Measurements from ENCODE around the gene RTF1.
"Not testable (repeated sequence)": the region's sequence is repeated elsewhere in the genome, so short reads cannot be mapped to it uniquely, and the experiment has no call there.

Gene RTF1

DNA sequence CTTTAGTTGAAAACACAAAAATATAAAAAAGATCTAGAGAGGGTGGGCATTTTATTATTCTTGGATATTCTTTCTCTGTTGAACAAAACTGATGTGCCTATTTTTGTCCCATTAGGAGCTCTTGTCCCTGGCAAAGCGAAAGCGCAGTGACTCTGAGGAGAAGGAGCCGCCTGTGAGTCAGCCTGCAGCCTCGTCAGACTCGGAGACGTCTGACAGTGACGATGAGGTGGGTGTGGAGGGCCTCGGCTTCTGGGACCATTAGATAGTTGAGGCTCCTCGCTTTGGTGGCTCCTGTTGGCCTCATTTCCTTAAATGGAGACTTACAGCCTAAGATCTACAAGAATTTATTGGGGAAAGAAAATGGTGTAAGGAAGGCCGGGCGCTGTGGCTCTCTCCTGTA, 21.3 kb downstream of the RTF1 start:
- TF ChIP-seq, protein P1, sequence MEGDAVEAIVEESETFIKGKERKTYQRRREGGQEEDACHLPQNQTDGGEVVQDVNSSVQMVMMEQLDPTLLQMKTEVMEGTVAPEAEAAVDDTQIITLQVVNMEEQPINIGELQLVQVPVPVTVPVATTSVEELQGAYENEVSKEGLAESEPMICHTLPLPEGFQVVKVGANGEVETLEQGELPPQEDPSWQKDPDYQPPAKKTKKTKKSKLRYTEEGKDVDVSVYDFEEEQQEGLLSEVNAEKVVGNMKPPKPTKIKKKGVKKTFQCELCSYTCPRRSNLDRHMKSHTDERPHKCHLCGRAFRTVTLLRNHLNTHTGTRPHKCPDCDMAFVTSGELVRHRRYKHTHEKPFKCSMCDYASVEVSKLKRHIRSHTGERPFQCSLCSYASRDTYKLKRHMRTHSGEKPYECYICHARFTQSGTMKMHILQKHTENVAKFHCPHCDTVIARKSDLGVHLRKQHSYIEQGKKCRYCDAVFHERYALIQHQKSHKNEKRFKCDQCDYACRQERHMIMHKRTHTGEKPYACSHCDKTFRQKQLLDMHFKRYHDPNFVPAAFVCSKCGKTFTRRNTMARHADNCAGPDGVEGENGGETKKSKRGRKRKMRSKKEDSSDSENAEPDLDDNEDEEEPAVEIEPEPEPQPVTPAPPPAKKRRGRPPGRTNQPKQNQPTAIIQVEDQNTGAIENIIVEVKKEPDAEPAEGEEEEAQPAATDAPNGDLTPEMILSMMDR (IDR thresholded peaks at IDR 0.05; ENCODE audit: borderline replicate concordance, insufficient read depth, low read depth, low read length) = no peak
- no peak overlapping the region for H3K4me3 ChIP-seq (ENCODE audit: low read depth, low read length)

DNA sequence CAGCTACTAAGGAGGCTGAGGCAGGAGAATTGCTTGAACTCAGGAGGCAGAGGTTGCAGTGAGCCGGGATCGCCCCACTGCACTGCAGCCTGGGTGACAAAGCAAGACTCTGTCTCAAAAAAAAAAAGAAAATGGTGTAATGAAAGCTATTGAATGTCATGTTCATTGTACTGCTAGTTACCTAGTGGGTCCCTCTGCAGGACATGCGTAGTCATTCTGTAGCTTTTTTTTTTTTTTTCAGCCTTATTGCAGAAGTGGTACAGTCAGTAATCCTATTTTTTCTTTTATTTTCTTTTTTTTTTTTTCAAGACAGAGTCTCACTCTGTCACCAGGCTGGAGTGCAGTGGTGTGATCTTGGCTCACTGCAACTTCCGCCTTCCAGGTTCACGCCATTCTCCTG, 21.9 kb downstream of the RTF1 start:
- not testable (repeated sequence) for H3K4me3 ChIP-seq (ENCODE audit: low read depth, low read length)

DNA sequence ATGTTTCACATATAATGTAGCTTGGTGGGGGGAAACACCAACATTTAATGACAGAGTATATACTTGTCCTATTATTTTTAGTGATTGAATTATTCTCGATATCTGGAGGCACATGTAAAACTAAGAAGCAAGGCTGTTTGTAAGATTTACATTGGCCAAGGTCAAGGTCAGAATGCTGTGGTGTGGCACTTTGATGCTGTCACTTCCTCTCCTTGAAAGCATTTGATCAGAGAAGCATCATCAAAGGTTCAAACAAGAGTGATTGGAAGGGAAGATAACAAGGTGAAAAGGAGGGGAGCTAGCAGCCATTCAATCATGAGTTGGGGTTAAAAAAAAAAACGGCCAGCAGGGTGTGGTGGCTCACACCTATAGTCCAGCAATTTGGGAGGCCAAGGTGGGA, 26.4 kb downstream of the RTF1 start:
- TF ChIP-seq, protein P1 (IDR thresholded peaks at IDR 0.05; ENCODE audit: borderline replicate concordance, insufficient read depth, low read depth, low read length) = no peak

DNA sequence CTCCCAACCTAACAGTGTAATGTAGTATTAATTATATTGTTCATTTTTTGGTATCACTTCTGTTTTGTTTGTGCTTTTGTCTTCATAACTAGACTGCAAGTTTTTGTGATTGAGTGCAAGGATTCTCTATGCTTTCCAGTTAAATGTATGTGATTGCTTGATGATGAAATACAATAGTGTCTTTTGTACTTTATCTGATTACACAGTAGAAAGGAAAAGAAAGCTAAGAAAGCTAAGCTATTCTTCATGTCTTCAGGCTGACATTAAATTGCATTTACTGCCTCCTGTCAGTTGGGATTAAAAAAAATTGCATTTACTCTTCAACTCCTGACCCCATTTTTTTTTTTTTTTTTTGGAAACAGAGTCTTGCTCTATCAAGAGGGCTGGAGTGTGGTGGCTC, 28.5 kb downstream of the RTF1 start:
- TF ChIP-seq, protein P1 (IDR thresholded peaks at IDR 0.05; ENCODE audit: borderline replicate concordance, insufficient read depth, low read depth, low read length) = no peak
- H3K4me3 ChIP-seq (ENCODE audit: low read depth, low read length) = no peak overlapping the region

More for the DNA sequence above, 26.4 kb downstream of the RTF1 start:
- H3K4me3 ChIP-seq (ENCODE audit: low read depth, low read length) = no peak overlapping the region

DNA sequence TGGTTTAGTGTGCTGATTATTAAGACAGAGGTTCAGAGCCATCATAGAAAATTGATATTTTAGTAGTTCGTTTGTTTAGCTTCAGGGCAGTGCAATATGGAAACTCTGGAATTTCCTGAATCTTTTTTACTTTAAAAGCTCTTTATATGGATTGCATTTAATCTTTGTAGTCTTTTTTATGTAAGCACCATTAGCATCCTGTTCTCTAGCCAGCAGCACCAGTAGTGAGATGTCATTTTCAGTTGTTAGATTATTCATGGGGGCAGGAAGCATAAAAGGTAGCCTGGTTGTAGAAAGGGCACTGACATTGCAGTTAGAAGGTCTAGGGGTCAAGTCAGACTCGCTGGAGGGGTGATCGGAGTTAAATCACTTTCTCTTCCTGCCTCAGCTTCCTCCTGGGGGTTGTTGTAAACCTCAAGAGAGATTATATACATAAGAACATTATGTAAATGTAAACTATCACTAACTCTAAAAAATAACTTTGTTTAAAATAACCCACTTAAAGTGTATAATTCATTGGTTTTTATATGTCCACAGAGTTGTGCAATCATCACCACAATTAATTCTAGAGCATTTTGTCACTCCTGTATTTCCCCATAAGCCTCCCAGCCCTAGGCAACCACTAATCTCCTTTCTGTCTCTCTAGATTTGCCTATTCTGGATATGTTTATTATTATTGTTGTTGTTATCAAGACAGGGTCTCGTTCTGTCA, 45.3 kb downstream of the RTF1 start:
- no peak overlapping the region for H3K4me3 ChIP-seq (ENCODE audit: low read depth, low read length)
- TF ChIP-seq, protein P1 (IDR thresholded peaks at IDR 0.05; ENCODE audit: borderline replicate concordance, insufficient read depth, low read depth, low read length) = no peak

DNA sequence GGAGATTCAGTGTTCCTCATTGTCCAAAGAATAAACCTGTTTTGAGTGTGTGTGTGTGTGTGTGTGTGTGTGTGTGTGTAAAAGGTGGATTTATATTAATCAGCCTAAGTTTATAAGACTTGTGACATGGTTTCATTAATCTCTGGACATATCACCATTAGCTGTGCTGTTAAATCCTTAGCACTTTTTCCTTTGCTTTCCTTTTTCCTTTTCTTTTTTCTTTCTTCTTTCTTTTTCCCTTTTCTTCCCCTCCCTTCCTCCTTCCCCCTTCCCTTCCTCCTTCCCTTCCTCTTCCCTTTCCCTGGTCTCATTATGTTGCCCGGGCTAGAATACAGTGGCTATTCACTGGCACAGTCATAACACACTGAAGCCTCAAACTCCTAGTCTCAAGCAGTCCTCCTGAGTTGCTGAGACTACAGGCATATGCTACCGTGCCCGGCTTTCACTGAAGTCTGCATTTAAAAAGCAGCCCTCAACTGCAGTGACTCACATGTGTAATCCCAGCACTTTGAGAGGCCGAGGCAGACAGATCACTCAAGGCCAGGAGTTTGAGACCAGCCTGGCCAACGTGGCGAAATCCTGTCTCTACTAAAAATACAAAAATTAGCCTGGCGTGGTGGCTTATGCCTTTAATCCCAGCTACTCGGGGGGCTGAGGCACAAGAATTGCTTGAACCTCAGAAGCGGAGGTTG, 48.1 kb downstream of the RTF1 start:
- H3K4me3 ChIP-seq (ENCODE audit: low read depth, low read length) = no peak overlapping the region
- TF ChIP-seq, protein P1 (IDR thresholded peaks at IDR 0.05; ENCODE audit: borderline replicate concordance, insufficient read depth, low read depth, low read length) = no peak

DNA sequence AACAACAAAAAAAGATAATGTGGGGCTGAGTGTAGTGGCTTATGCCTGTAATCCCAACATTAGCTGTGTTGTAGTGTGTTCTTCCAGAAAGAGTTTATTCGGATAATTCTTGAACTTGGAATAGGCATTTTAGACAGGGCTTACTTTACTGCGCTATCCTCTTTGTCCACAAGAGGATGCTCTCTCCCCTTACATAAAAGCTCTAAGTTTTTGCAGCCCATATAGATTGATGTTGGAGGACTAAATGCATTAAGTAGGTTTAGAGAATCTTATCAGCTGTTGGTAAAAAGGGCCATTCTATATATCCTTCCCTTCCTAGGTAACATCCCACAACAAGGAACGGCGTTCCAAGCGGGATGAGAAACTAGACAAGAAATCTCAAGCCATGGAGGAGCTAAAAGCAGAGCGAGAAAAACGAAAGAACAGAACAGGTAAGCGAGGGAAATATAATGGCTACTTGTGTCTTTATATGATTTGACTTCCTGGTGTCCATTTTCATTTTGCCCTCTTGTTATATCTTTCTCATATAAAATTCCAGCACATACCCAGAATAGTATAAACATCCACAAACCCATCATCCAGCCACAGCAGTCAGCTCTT, 49.0 kb downstream of the RTF1 start:
- no peak overlapping the region for H3K4me3 ChIP-seq (ENCODE audit: low read depth, low read length)
- TF ChIP-seq, protein P1 (IDR thresholded peaks at IDR 0.05; ENCODE audit: borderline replicate concordance, insufficient read depth, low read depth, low read length) = peak; percentile 95

Measured in GM12875 (cell line).